GM23248 (cell line): ENCODE data around the gene ZNF586.

Source experiments
- EZH2 ChIP-seq: fragments of 200-600 bp; sonication (generic); IDR thresholded peaks from 2 replicates; pipeline ENCODE4 v1.6.1; 2018; ENCODE audit warnings: antibody characterized with exemption, mild to moderate bottlenecking; ENCODE audit not compliant: insufficient read depth, poor library complexity, severe bottlenecking
- EZH2phosphoT487 ChIP-seq: fragments of 200-600 bp; sonication (generic); IDR thresholded peaks from 2 replicates; pipeline ENCODE4 v1.6.1; 2018; ENCODE audit warnings: antibody characterized with exemption, moderate library complexity, mild to moderate bottlenecking, low read depth; ENCODE audit not compliant: insufficient read depth

DNA sequence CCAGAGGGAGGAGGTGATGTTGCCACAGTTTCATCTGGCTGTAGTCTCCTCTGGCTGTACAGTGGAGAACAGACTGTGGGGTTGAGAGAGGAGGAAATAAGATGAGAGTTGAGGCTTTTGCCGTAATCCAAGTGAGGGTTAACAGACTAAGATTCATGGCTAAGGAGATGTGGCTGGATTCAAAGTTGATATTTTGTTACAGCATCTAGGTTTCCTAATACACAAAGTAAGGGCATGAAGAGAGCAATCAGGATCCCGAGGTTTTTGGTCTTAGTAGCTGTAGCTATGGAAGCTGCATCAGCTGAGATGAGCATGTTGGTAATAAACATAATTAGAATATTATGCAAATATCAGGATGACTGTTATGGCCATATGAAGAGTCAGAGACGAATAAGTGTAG is 21.4 kb upstream of the ZNF586 start:
- no peak for TF ChIP-seq EZH2
- TF ChIP-seq EZH2phosphoT487 = no peak
